ENCODE measurements around the gene TGM4. TPM values are rescaled to one million over a fixed set of nuclear protein-coding genes. Genes with fewer than 3 reads are reported as not detected.

The TGM4 gene
- total and polyA plus RNA-seq, 9 of the 15 experiments (the other 6 are each of a cell fraction or from before 2014, with no cell fraction given) = not detected

DNA sequence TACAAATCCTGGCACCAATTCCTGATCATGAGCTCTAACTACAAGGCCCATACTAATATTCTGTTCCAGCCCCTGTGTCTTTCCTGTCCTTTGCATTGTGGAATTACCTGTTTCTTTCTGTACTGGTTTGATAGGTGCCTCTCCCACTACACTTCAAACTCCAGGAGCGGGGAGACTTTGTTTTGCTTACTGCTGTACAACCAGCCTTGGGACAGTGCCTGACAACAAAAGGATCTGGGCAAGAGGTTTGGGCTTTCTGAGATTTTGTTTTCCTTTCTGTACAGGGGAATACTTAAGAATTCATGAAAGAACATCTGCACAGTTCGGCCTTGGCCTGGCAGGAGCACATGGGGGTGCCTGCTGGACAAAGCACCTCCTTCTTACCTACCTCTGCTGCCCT lies 56.5 kb downstream of the TGM4 start (continued):
- TF ChIP-seq, protein P1, sequence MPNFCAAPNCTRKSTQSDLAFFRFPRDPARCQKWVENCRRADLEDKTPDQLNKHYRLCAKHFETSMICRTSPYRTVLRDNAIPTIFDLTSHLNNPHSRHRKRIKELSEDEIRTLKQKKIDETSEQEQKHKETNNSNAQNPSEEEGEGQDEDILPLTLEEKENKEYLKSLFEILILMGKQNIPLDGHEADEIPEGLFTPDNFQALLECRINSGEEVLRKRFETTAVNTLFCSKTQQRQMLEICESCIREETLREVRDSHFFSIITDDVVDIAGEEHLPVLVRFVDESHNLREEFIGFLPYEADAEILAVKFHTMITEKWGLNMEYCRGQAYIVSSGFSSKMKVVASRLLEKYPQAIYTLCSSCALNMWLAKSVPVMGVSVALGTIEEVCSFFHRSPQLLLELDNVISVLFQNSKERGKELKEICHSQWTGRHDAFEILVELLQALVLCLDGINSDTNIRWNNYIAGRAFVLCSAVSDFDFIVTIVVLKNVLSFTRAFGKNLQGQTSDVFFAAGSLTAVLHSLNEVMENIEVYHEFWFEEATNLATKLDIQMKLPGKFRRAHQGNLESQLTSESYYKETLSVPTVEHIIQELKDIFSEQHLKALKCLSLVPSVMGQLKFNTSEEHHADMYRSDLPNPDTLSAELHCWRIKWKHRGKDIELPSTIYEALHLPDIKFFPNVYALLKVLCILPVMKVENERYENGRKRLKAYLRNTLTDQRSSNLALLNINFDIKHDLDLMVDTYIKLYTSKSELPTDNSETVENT (CRISPR knock-in tag; IDR thresholded peaks at IDR 0.05) = no peak
- TF ChIP-seq, protein P2, sequence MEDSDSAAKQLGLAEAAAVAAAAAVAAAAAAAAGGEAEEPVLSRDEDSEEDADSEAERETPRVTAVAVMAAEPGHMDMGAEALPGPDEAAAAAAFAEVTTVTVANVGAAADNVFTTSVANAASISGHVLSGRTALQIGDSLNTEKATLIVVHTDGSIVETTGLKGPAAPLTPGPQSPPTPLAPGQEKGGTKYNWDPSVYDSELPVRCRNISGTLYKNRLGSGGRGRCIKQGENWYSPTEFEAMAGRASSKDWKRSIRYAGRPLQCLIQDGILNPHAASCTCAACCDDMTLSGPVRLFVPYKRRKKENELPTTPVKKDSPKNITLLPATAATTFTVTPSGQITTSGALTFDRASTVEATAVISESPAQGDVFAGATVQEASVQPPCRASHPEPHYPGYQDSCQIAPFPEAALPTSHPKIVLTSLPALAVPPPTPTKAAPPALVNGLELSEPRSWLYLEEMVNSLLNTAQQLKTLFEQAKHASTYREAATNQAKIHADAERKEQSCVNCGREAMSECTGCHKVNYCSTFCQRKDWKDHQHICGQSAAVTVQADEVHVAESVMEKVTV (CRISPR knock-in tag; IDR thresholded peaks at IDR 0.05) = no peak
- TF ChIP-seq TRIM28 (IDR thresholded peaks at IDR 0.05) (no peak), ZNF143 (CRISPR knock-in tag; IDR thresholded peaks at IDR 0.05) (no peak), CREBBP (IDR thresholded peaks at IDR 0.05; ENCODE audit: low read depth, low read length) (no peak), ZNF384 (IDR thresholded peaks at IDR 0.05; ENCODE audit: low read depth, low read length) (no peak), ESRRA (IDR thresholded peaks at IDR 0.05; ENCODE audit: borderline replicate concordance, low read depth) (no peak)
- TF ChIP-seq, protein P3, sequence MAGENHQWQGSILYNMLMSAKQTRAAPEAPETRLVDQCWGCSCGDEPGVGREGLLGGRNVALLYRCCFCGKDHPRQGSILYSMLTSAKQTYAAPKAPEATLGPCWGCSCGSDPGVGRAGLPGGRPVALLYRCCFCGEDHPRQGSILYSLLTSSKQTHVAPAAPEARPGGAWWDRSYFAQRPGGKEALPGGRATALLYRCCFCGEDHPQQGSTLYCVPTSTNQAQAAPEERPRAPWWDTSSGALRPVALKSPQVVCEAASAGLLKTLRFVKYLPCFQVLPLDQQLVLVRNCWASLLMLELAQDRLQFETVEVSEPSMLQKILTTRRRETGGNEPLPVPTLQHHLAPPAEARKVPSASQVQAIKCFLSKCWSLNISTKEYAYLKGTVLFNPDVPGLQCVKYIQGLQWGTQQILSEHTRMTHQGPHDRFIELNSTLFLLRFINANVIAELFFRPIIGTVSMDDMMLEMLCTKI (IDR thresholded peaks at IDR 0.05; ENCODE audit: partially characterized antibody) = no peak
